ENCODE data around the gene RIMBP2.

RIMBP2 gene

DNA sequence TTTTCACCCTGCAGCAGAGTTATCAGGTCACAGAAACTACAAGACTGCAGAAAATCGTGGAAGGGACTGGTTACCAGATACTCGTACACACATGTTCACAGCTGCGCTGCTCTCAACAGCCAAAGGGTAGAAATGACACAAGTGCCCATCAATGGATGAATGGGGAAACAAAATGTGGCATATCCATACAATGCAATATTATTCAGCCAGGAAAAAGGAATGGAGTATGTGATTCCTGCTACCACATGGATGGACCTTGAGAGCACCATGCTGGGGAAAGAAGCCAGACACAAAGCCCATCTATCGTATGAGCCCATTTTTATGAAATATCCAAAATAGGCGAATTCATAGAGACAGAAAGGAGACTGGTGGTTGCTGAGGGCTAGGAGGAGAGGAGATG, 1.7 kb upstream of the RIMBP2 start:
- no peak for DNase-seq (ENCODE audit: low read depth in 1 of 2, low spot score in 1 of 2)
- peaks cover 27% of the 10 kb centered on the region for H3K27me3 ChIP-seq (ENCODE audit: insufficient read depth, poor library complexity, severe bottlenecking)
- TF ChIP-seq, protein P1, sequence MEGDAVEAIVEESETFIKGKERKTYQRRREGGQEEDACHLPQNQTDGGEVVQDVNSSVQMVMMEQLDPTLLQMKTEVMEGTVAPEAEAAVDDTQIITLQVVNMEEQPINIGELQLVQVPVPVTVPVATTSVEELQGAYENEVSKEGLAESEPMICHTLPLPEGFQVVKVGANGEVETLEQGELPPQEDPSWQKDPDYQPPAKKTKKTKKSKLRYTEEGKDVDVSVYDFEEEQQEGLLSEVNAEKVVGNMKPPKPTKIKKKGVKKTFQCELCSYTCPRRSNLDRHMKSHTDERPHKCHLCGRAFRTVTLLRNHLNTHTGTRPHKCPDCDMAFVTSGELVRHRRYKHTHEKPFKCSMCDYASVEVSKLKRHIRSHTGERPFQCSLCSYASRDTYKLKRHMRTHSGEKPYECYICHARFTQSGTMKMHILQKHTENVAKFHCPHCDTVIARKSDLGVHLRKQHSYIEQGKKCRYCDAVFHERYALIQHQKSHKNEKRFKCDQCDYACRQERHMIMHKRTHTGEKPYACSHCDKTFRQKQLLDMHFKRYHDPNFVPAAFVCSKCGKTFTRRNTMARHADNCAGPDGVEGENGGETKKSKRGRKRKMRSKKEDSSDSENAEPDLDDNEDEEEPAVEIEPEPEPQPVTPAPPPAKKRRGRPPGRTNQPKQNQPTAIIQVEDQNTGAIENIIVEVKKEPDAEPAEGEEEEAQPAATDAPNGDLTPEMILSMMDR (IDR thresholded peaks at IDR 0.05; ENCODE audit: insufficient read depth, low read length) = no peak
- TF ChIP-seq SPI1 (IDR thresholded peaks at IDR 0.05; ENCODE audit: borderline replicate concordance, low read depth) (no peak), POLR2AphosphoS5 (IDR thresholded peaks at IDR 0.05; ENCODE audit: low read depth) (no peak), GABPA (IDR thresholded peaks at IDR 0.05; ENCODE audit: low read depth) (no peak)
- TF ChIP-seq, protein P2, sequence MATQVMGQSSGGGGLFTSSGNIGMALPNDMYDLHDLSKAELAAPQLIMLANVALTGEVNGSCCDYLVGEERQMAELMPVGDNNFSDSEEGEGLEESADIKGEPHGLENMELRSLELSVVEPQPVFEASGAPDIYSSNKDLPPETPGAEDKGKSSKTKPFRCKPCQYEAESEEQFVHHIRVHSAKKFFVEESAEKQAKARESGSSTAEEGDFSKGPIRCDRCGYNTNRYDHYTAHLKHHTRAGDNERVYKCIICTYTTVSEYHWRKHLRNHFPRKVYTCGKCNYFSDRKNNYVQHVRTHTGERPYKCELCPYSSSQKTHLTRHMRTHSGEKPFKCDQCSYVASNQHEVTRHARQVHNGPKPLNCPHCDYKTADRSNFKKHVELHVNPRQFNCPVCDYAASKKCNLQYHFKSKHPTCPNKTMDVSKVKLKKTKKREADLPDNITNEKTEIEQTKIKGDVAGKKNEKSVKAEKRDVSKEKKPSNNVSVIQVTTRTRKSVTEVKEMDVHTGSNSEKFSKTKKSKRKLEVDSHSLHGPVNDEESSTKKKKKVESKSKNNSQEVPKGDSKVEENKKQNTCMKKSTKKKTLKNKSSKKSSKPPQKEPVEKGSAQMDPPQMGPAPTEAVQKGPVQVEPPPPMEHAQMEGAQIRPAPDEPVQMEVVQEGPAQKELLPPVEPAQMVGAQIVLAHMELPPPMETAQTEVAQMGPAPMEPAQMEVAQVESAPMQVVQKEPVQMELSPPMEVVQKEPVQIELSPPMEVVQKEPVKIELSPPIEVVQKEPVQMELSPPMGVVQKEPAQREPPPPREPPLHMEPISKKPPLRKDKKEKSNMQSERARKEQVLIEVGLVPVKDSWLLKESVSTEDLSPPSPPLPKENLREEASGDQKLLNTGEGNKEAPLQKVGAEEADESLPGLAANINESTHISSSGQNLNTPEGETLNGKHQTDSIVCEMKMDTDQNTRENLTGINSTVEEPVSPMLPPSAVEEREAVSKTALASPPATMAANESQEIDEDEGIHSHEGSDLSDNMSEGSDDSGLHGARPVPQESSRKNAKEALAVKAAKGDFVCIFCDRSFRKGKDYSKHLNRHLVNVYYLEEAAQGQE (IDR thresholded peaks at IDR 0.05; ENCODE audit: insufficient replicate concordance, low read depth) = no peak
- no peak overlapping the region for H3K4me3 ChIP-seq (replicated peaks; ENCODE audit: insufficient read depth, low read length)
- no peak overlapping the region for H3K27ac ChIP-seq (replicated peaks)

DNA sequence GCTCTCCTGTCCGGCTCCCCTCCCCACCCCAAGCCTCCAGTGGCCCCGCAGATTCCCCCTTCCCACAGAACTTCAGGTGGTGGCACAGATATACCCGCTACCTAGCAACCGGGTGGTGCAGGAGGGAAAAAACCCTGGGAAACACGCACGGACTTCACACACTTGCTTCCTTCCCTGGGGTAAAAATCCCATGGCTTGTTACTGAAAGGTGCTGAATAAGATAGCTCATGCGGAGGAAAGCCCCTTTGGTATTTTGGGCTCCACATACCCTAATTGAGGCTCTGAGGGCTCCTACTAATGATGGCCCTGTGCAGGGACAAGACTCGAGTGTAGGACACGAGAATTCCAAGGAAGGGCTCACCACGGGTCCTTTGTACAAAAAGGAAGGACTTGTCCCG, 869 bp upstream of the RIMBP2 start:
- TF ChIP-seq POLR2AphosphoS5 (IDR thresholded peaks at IDR 0.05; ENCODE audit: low read depth) (no peak), SPI1 (IDR thresholded peaks at IDR 0.05; ENCODE audit: borderline replicate concordance, low read depth) (no peak), GABPA (IDR thresholded peaks at IDR 0.05; ENCODE audit: low read depth) (no peak)
- TF ChIP-seq, protein P1 (IDR thresholded peaks at IDR 0.05; ENCODE audit: insufficient read depth, low read length) = no peak
- TF ChIP-seq, protein P2 (IDR thresholded peaks at IDR 0.05; ENCODE audit: insufficient replicate concordance, low read depth) = no peak
- no peak overlapping the region for H3K4me3 ChIP-seq (replicated peaks; ENCODE audit: insufficient read depth, low read length)
- peaks cover 29% of the 10 kb centered on the region for H3K27me3 ChIP-seq (ENCODE audit: insufficient read depth, poor library complexity, severe bottlenecking)
- no peak overlapping the region for H3K27ac ChIP-seq (replicated peaks)
- DNase-seq (ENCODE audit: low read depth in 1 of 2, low spot score in 1 of 2) = no peak

DNA sequence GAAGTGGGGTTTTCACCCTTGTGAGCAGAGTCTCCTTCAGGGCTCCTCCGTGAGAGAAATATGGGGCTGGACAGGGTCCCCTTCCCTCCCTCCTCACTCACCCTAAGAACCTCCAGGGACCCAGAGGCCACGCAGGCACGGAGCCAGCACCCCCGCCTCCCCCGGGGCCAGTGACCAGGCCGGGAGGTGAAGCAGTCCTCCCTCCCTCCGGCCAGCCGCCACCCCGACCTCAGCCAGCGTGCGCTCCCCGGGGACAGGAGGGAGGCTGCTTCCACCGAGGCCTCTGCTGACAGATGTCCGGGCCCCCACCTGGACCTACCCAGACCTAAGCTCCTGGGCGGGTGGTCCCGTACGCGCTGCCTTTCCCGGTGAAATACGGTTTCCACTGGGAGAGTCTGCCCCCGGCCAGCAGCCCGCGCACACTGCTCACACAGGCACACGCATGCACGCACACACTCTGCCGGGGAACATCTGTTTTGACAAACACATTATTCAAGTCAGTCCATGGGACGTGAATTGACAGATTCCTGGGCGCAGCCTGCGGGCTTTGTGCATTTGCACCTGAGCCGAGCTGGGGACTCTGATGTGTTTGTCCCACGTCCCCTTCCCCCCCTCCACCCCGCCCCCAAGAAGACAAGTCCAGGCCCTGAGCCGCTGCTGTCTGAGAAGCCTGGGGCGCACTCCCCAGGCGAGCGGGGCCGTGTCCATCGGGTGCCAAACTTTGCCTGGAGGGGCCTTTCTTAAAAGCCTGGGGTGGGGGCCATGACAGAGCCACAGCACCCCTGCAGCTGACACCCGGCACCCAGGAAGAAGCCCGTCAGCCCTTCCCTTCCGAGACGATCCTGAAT, 725 bp downstream of the RIMBP2 start:
- DNase-seq (ENCODE audit: low read depth in 1 of 2, low spot score in 1 of 2) = no peak
- TF ChIP-seq POLR2AphosphoS5 (IDR thresholded peaks at IDR 0.05; ENCODE audit: low read depth) (no peak), SPI1 (IDR thresholded peaks at IDR 0.05; ENCODE audit: borderline replicate concordance, low read depth) (no peak), GABPA (IDR thresholded peaks at IDR 0.05; ENCODE audit: low read depth) (no peak)
- TF ChIP-seq, protein P2 (IDR thresholded peaks at IDR 0.05; ENCODE audit: insufficient replicate concordance, low read depth) = no peak
- TF ChIP-seq, protein P1 (IDR thresholded peaks at IDR 0.05; ENCODE audit: insufficient read depth, low read length) = no peak
- Histone ChIP-seq H3K27me3 (ENCODE audit: insufficient read depth, poor library complexity, severe bottlenecking) (peaks cover 30% of the 10 kb centered on the region), H3K27ac (replicated peaks) (no peak overlapping the region), H3K4me3 (replicated peaks; ENCODE audit: insufficient read depth, low read length) (no peak overlapping the region)

Data from HL-60 (cell line).